GM12878 (cell line): Measurements from ENCODE around the gene CCL14. TPM values are rescaled to one million over a fixed set of nuclear protein-coding genes. Genes with fewer than 3 reads are reported as not detected.
A peak's percentile ranks its signal among the peaks of the same experiment; 100 is the strongest.

Experiments
- ATF7 ChIP-seq: fragments of 450-650 bp; IDR thresholded peaks from 2 replicates; pipeline ENCODE4 v1.6.1; 2016; ENCODE audit warnings: low read depth, mild to moderate bottlenecking
- BHLHE40 ChIP-seq, 2 experiments: fragments of 450-650 bp in 1 of 2; IDR thresholded peaks; 2 replicates each; pipeline ENCODE4 v1.6.1; 2011 to 2017; ENCODE audit warnings: low read depth in 2 of 2, borderline replicate concordance in 1 of 2, improper control_type of control experiment in 1 of 2, low read length in 1 of 2, mild to moderate bottlenecking in 1 of 2
- CREB1 ChIP-seq: IDR thresholded peaks from 2 replicates; pipeline ENCODE4 v1.6.1; 2012; ENCODE audit warnings: low read depth, mild to moderate bottlenecking, inconsistent platforms
- CTCF ChIP-seq, 3 experiments: IDR thresholded peaks in 2 of 3; conservative IDR thresholded peaks in 1 of 3; 2 replicates each; pipeline ENCODE4 v1.5.1; 2011; ENCODE audit warnings: low read depth in 3 of 3, low read length in 3 of 3, mild to moderate bottlenecking in 3 of 3, control low read depth in 2 of 3, moderate library complexity in 2 of 3, inconsistent platforms in 1 of 3, mixed read lengths in 1 of 3; ENCODE audit not compliant: control insufficient read depth in 2 of 3, insufficient read depth in 1 of 3; ENCODE audit errors: extremely low read depth in 1 of 3
- DPF2 ChIP-seq: fragments of 450-650 bp; IDR thresholded peaks from 2 replicates; pipeline ENCODE4 v1.6.1; 2017; ENCODE audit warnings: mild to moderate bottlenecking
- E2F4 ChIP-seq: IDR thresholded peaks from 2 replicates; pipeline ENCODE4 v1.6.1; 2012; ENCODE audit warnings: low read depth, low read length, improper control_type of control experiment
- RCOR1 ChIP-seq: conservative IDR thresholded peaks from 2 replicates; pipeline ENCODE4 v1.6.1; 2012; ENCODE audit warnings: low read depth, low read length, improper control_type of control experiment
- SMAD1 ChIP-seq: fragments of 450-650 bp; IDR thresholded peaks from 2 replicates; pipeline ENCODE4 v1.6.1; 2018; ENCODE audit warnings: mild to moderate bottlenecking, low read depth; ENCODE audit not compliant: partially characterized antibody
- SMARCA5 ChIP-seq: fragments of 450-650 bp; IDR thresholded peaks from 2 replicates; pipeline ENCODE4 v1.6.1; 2017; ENCODE audit warnings: mild to moderate bottlenecking
- STAT3 ChIP-seq: IDR thresholded peaks from 2 replicates; pipeline ENCODE4 v1.6.1; 2011; ENCODE audit warnings: low read depth, low read length, improper control_type of control experiment
- SUPT20H ChIP-seq: IDR thresholded peaks from 2 replicates; pipeline ENCODE4 v1.6.1; 2011; ENCODE audit warnings: low read depth, mild to moderate bottlenecking, low read length, moderate library complexity, borderline replicate concordance; ENCODE audit not compliant: control insufficient read depth
- ZZZ3 ChIP-seq: IDR thresholded peaks from 2 replicates; pipeline ENCODE4 v1.6.1; 2011; ENCODE audit warnings: low read depth; ENCODE audit not compliant: control insufficient read depth, insufficient read length
- polyA plus RNA-seq, 11 experiments: library from polyadenylated mRNA; depleted of rRNA in 4 of 11; unstranded in 6 of 11; stranded (reverse) in 5 of 11; fragments of >200 nt; fragmentation: Nextera tagmentation in 4 of 11; fragmentation: Illumina TruSeq in 1 of 11; extraction: Ambion mirVana in 4 of 11; extraction: Trizol in 1 of 11; gene quantifications; 1 replicate in 1 of 11; 2 replicates in 10 of 11; pipeline versions ENCODE4 v1.2.1 to v1.2.3, GENCODE V29; 2011 to 2016; ENCODE audit warnings: inconsistent platforms in 2 of 11, missing spikeins in 2 of 11, low read depth in 1 of 11
- total RNA-seq, 4 experiments: library from RNA; depleted of rRNA in 3 of 4; stranded (reverse); fragments of >200 nt in 3 of 4; fragmentation: Illumina TruSeq in 1 of 4; extraction: Trizol in 1 of 4; gene quantifications; 2 replicates each; pipeline versions ENCODE4 v1.2.1 to v1.2.3, GENCODE V29; 2013 to 2021

The CCL14 gene
- total and polyA plus RNA-seq, 10 of the 15 experiments (the other 5 are each of a cell fraction or from before 2014, with no cell fraction given), result not detected

GRCh38 chr17:35981908-35982330, 4.6 kb downstream of the CCL14 start (continued):
- TF ChIP-seq SUPT20H (no peak), CREB1 (no peak), E2F4 (no peak), ZZZ3 (no peak), STAT3 (no peak), ATF7 (no peak), RCOR1 (no peak), BHLHE40 (IDR thresholded peaks at IDR 0.05; ENCODE audit: borderline replicate concordance in 1 of 2, low read depth in 2 of 2, low read length in 1 of 2) (no peak), DPF2 (no peak), SMAD1 (no peak), CTCF (IDR thresholded peaks at IDR 0.05 in 2 of 3, conservative IDR thresholded peaks at IDR 0.05 in 1 of 3; ENCODE audit: control insufficient read depth in 2 of 3, extremely low read depth in 1 of 3, insufficient read depth in 1 of 3, low read depth in 3 of 3, low read length in 3 of 3) (peak; percentile 36 to 46 (median 39); a peak in 5 of 6 replicates), SMARCA5 (no peak)
